Measurements from ENCODE around the gene STAT4.
A peak's percentile ranks its signal among the peaks of the same experiment; 100 is the strongest.

STAT4 gene

DNA sequence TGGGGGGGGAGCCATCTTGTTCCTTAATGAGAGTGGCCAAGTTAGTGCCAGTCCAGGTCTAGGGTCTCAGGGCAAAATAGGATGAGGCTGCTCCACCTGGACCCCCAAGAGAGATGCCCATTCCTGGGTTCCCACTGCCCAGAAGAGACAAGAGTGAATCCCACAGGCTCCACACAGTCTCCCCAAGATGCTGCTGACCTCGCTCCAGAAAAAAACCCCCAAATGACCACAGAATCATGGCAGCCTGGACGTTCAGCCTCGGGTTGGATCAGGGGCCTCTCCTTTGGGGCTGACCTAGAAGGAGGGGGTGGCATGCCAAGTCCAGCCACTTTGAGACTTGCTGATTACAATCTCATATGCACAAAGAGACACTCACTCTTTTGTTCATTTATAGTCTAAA is 161.9 kb downstream of the STAT4 start:
- TF ChIP-seq, protein P1, sequence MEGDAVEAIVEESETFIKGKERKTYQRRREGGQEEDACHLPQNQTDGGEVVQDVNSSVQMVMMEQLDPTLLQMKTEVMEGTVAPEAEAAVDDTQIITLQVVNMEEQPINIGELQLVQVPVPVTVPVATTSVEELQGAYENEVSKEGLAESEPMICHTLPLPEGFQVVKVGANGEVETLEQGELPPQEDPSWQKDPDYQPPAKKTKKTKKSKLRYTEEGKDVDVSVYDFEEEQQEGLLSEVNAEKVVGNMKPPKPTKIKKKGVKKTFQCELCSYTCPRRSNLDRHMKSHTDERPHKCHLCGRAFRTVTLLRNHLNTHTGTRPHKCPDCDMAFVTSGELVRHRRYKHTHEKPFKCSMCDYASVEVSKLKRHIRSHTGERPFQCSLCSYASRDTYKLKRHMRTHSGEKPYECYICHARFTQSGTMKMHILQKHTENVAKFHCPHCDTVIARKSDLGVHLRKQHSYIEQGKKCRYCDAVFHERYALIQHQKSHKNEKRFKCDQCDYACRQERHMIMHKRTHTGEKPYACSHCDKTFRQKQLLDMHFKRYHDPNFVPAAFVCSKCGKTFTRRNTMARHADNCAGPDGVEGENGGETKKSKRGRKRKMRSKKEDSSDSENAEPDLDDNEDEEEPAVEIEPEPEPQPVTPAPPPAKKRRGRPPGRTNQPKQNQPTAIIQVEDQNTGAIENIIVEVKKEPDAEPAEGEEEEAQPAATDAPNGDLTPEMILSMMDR (conservative IDR thresholded peaks at IDR 0.05; ENCODE audit: low read depth, low read length), result no peak
- no peak overlapping the region for H3K4me3 ChIP-seq (ENCODE audit: low read depth, low read length)
- DNase-seq (ENCODE audit: low read depth), result no peak

DNA sequence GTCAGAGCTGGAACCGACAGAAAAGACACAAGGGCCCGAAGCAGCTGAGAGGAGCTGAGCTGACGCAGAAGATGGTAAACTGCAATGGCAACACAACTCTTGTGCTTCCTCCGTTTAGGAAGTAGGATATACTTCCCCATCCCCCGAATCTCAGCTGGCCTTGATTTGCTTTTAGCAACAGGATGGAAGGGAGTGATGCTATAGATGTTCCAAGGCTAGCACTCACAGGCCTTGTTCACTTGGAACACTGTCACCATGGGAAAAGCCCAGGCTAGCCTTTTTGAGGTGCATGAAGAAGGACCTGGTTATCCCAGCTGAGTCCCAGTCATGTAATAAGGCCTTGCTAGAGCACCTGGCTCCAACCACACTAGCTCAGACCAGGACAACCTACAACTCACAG is 162.9 kb downstream of the STAT4 start:
- TF ChIP-seq, protein P1 (conservative IDR thresholded peaks at IDR 0.05; ENCODE audit: low read depth, low read length), result no peak
- H3K4me3 ChIP-seq (ENCODE audit: low read depth, low read length), result no peak overlapping the region
- no peak for DNase-seq (ENCODE audit: low read depth)

DNA sequence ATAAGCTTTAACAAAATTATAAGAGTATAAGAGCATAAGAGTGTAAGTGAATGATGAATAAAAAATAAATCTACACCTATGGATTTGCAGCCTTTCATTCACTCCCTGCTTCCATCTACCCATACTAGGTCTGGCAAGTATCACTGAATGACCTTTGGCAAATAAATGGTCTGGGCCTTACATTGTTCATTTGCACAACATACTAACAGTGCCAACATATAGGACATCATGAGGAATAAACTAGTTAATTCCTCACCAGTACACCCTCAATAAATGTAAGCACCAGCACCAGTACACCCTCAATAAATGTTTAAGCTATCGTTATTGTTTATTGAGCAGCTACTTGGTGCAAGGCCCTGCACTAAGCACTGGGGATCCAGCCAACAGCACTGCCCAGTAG is 163.7 kb downstream of the STAT4 start:
- no peak overlapping the region for H3K4me3 ChIP-seq (ENCODE audit: low read depth, low read length)
- DNase-seq (ENCODE audit: low read depth), result no peak
- TF ChIP-seq, protein P1 (conservative IDR thresholded peaks at IDR 0.05; ENCODE audit: low read depth, low read length), result no peak

DNA sequence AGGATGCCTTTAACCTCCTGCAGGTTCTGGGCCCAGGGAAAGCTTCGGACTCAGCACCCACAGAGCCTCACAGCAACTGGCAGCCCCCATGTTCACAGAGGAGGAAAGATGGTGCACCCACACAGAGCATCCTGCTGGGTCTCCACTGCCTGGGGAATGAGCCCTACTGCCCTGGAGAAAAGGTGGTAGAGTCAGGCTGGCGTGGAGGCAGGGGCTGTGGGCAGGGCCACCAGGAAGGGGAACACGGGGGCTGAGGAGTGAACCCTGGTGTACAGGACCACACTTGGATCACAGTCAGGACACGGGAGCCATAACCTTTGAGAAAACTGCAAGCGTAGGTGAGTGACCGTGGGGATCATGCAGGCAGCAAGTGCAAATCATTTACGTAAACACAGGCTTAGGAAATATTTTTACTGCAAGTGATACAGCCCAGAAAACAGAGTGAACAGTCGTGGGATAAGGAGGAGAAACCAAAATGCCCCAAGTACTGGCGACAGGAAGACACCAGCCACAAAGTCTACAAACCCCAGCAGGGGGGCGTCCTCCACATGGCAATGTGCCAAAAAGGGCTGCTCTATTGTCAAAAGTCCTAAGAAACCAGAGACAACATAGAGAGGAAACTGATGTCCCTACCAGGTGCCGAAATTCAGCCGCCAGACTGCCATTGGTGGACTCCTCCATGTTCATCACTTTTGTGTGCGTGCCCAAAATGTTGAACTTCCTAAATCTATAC is 164.4 kb downstream of the STAT4 start:
- TF ChIP-seq, protein P1 (conservative IDR thresholded peaks at IDR 0.05; ENCODE audit: low read depth, low read length), result no peak
- no peak overlapping the region for H3K4me3 ChIP-seq (ENCODE audit: low read depth, low read length)
- DNase-seq (ENCODE audit: low read depth), result no peak

GRCh38 chr2:190984595-190984994 is 166.2 kb downstream of the STAT4 start:
- H3K4me3 ChIP-seq (ENCODE audit: low read depth, low read length), result no peak overlapping the region
- TF ChIP-seq, protein P1 (conservative IDR thresholded peaks at IDR 0.05; ENCODE audit: low read depth, low read length), result no peak
- peak; percentile 93 for DNase-seq (ENCODE audit: low read depth)

DNA sequence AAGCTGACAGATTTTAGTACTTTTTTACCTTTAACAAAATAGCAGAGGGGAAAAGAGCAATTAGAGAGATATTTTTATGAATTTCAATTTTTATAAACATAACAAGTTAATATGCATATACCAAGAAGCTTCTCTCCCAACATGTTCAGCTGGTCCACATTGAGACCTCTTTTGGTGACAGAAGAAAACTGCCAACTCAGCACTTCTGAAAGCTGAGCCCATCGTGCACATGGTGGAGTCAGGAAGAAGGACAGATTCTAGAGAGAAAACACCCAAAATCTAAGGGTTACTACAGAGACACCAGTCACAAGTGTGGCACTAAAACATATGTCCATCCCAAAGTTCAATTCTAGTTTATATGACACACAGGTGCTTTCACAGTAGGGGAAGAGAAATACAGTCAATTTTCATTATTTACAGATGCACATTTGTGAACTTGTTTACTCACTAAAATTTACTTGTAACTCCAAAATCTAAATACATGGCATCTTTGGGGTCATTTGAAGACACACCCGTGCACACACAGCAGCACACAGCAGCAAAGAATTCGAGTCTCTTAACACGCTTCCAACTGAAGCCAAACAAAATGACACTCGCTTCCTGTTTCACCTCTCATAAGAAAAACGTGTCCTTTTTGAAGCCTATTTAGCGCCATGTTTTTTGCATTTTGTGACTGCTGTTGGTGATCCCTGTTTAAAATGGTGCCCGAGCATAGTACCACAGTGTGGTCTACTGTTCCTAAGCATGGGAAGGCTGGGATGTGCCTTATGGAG is 168.3 kb downstream of the STAT4 start:
- TF ChIP-seq, protein P1 (conservative IDR thresholded peaks at IDR 0.05; ENCODE audit: low read depth, low read length), result no peak

More for the DNA sequence above, 168.3 kb downstream of the STAT4 start:
- no peak overlapping the region for H3K4me3 ChIP-seq (ENCODE audit: low read depth, low read length)
- DNase-seq (ENCODE audit: low read depth), result no peak
